Limb (tissue), 2 donors: ENCODE measurements around the gene ITGA1.
"Not testable (repeated sequence)": the region's sequence is repeated elsewhere in the genome, so short reads cannot be mapped to it uniquely, and the experiment has no call there.

Experiments
- DNase-seq, 2 donors: peaks; one replicate each; pipeline ENCODE4 v3.0.0-alpha.2; 2016; ENCODE audit errors: extremely low spot score in 2 of 2

ITGA1 gene

GRCh38 chr5:52787600-52788504 is at the start of gene ITGA1, which contains the start of gene PELO:
Gene ITGA1 (plus strand): TSS chr5:52787916. CDS start chr5:52788354, 438 bp downstream.
Gene PELO (plus strand): TSS chr5:52787916. CDS start chr5:52800395, 12,479 bp downstream.
- peak; percentile 72 to 78 for DNase-seq

DNA sequence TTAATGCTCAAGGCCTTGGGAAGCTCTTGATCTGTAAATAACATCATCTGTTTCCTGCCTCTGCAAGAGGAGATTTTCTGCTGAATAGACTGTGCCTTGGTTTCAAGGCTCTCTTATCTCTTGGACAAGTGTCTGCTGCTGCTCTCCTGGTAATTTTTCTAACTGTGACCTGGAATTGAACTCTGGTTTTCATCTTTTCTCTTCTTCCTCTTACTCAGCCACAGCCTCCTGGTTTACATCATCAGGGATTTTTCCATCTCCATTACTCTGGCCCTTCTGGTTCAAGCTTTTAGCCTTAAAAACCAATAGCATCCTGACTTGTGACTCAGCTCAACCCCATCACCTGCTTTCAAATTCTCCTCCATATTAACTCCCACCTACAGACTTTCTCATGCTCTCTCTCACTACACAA is 49.6 kb upstream of the ITGA1 start:
- no peak for DNase-seq

DNA sequence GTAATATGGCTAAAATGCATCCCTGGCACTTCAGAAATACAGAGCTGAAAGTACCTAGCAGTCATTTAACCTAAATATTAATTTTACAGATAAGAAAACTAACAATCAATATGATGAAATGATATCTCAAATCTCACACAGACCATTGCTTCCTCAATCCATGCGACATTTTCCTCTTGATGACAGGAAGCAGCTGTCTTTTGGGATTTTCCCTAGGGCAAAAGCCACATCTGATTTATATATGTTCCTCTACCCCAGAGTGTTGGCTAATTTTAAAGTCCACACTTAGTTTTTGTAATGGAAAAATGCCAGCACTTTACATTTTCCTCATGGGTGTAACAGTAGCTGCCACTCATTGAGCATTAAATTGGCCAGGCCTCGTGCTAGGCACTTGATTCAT is 47.7 kb upstream of the ITGA1 start:
- DNase-seq: no peak

- no peak for DNase-seq
Measured at GRCh38 chr5:52743012-52743411, 44.7 kb upstream of the ITGA1 start.

GRCh38 chr5:52743529-52743928 is 44.2 kb upstream of the ITGA1 start:
- DNase-seq: no peak

DNA sequence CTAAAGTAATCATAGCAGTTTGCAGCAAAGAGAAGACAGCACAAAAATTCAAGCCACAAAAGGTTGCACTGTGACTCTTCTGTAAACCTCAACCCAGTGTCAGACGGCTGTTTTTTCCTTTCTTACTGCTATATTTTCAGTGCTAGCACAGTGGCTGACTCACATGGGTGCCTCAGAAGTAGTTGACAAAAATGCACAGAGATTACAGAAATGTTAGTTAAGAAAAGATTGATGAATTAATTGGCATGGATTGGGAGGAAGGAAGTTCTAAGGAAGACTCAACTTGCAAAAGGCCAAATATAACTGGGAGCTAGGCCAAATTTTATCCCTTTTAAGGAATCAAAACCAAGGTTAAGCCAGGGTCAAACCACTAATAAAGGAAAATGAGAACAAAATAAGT is 43.7 kb upstream of the ITGA1 start:
- DNase-seq: no peak

GRCh38 chr5:52744867-52745458 is 42.8 kb upstream of the ITGA1 start:
- not testable (repeated sequence) for DNase-seq

- no peak for DNase-seq
Measured at GRCh38 chr5:52746539-52746938, 41.2 kb upstream of the ITGA1 start.

DNA sequence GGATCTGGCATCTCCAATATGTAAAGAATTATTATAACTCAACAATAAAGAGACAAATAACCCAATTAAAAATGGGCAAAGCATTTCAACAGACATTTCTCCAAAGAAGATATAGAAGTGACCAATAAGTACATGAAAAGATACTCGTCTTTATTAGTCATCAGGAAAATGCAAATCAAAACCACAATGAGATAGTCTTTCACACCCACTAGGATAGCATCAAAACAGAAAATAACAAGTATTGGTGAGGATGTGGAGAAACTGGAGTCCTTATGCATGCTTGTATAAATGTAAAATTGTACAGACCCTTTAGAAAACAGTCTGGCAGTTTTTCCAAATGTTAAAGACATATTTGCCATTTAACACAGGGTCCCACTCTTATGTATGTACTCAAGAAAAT is 39.1 kb upstream of the ITGA1 start:
- DNase-seq: no peak

DNA sequence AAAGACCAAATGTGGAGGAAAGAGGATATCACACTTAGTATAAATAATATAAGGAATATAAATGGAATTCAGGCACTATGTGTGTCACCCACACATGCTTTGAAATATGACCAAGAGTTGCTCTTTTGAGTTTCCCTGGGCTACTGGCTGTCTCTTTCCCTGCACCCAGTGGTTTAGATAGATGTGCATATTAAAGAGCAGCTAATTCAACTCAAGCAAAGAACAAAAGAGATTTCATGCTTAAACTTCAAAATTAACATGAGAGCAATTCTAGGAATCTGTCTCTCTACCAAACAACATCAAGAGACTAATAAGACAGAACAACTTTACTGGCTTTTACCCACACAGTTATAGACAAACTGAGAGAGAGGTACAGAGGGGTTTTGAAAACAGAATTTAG is 38.0 kb upstream of the ITGA1 start:
- no peak for DNase-seq

- no peak for DNase-seq
Measured at GRCh38 chr5:52751137-52751536, 36.6 kb upstream of the ITGA1 start.

DNA sequence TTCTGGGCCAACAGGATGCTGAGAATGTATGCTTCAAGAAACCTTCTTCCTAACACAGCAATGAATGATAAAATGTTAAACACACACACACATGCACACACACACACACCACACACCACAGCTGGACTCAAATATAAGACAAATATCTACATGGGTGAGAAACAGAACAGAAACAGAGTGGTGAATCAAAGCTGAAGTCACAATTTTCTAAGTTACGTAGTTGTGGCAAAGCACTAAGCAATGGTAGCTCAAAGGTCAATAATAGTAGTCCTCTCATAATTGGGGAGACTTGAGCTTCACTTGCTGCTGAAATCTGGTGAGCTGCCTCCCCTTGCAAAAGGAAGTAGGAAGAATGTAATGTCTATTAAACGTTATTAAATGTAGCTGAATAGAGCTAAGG is 33.7 kb upstream of the ITGA1 start:
- DNase-seq: no peak

- DNase-seq: no peak
Measured at GRCh38 chr5:52757527-52757926, 30.2 kb upstream of the ITGA1 start.

DNA sequence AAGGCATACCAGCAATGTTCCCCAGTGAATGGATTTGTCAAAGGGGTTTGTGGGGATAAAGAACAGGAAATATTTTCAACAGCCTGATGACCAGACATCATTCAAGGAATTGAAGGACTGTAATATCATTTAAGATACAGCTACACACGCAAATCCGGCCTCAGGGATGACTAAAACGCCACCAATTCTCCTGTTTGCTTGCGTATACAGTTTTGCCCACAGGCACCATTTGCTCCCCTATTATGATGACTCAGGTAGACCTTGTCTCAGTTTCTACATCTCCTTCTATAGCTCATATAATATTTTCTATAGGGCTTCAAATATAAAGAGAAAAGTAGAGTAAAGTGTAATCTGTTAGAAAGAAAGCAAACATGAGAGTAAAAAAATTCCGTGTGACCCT is 29.7 kb upstream of the ITGA1 start:
- no peak for DNase-seq

DNA sequence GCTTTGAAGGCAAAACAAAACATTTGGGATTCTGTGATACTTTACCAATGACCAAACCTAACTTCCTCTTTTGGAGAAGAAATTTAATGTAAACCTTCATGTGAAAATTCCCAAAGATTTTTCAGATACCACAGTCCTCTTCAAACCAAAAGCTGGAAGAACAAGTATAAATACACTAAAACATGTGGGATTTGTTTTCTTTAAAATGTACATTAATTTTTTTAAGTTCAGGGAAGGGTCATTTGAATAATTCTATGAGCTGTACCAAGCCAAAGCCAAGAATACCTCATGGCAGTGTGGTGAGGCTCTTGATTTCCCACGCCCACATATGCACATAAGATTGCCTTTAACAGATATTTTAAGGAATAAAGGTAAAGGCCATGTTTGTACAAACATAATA is 28.4 kb upstream of the ITGA1 start:
- no peak for DNase-seq

GRCh38 chr5:52760695-52761366 is 26.9 kb upstream of the ITGA1 start:
- no peak for DNase-seq

DNA sequence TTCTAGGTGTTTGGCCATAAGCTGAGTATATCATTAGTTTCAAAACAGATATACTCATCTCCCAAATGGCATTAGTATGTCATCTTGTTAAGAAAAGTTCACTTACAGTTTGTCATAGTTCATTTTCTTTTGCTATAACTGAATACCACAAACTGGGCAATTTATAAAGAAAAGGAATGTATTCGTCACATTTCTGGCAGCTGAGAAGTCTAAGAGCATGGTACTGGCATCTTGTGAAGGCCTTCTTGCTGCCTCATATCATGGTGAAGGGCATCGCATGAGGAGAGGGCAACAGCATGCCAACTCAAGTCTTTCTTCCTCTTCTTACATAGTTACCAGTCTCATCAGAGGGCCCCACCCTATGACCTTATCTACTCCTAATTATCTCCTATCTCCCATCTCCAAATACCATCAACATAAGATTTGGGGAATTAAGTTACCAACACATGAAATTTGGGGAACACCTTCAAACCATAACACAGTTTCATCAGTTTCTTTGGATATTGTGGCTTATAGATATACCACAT is 20.4 kb upstream of the ITGA1 start:
- DNase-seq: no peak

DNA sequence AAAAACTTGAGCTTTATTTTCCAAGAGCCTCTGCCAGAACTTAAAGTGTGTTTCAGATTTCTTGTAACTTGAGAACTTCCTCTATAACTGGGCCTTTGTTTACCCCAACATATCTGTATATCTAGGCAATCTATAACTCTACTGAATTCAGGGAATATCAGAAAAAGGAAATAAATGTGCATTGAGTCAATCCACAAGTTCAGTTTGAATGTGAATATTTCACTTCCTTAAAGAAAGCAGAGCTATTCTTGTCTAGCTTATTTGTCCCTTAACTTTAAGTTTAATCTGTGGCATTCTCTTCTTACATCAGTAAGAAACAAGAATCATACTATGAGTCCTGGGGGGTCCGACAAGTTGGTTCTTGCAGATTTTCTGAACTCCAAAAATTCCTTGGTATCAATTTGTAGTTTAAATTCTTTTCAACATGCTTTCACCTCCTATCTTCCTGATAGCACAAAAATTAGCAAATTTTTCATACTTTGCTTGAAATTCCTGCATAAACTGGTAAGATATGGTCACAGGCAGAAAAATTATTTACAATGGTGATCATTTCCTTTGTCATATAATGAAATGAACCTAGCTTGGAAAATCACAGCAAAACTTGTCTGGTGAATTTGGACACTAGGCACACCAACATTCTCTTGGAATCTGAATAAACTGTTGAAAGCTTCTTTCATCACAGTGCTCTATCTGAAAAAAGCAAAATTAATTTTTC is 19.8 kb upstream of the ITGA1 start:
- no peak for DNase-seq

DNA sequence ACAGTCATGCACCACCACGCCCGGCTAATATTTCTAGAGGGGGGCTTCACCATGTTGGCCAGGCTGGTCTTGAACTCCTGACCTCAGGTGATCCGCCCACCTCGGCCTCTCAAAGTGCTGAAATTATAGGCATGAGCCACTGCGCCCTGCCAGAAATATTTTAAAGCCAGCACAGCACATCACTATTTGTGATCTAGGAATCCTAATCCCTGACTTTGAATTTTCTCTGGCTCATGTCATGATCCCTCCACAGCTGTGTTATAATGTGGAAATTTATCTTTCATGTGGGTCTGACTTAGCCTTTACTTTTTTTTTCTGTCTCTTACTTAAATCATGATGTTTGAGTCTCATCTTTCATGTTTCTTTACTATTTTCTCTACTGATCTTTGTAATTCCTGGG is 18.7 kb upstream of the ITGA1 start:
- no peak for DNase-seq

DNA sequence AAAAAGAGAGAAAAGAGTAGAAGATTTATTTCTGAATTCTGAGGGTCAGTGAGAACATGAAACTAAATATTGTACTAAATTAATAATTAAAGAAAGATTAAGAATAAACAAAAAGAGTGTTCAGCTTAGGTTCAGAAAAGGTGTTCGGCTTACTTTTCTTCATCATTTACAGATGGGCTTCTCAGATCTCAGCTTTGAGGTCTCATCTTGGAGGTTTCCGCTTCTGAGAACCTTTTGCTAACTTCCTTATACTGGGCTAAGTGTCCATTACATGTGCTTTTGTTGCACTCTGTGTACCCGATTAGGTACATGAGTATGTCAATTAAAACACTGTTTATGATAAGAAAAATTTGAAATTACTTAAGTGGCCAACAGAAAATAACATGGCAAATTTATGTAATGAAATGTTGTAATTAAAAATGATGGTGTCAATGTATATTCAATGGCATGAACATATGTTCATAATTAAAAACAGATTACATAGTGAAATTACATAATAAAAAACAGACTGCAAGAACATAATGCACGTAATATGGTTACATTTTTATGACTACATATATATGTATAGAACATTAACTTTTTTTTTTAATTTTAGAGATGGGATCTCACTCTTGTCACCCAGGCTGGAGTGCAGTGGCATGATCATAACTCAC is 17.3 kb upstream of the ITGA1 start:
- no peak for DNase-seq
